Measurements from ENCODE around the gene PLCD3. TPM values are rescaled to one million over a fixed set of nuclear protein-coding genes. Genes with fewer than 3 reads are reported as not detected.

PLCD3 gene
- total and polyA plus RNA-seq, 9 of the 15 experiments (the other 6 are each of a cell fraction or from before 2014, with no cell fraction given) = 0.20 to 22.6 (median 7.5) TPM

DNA sequence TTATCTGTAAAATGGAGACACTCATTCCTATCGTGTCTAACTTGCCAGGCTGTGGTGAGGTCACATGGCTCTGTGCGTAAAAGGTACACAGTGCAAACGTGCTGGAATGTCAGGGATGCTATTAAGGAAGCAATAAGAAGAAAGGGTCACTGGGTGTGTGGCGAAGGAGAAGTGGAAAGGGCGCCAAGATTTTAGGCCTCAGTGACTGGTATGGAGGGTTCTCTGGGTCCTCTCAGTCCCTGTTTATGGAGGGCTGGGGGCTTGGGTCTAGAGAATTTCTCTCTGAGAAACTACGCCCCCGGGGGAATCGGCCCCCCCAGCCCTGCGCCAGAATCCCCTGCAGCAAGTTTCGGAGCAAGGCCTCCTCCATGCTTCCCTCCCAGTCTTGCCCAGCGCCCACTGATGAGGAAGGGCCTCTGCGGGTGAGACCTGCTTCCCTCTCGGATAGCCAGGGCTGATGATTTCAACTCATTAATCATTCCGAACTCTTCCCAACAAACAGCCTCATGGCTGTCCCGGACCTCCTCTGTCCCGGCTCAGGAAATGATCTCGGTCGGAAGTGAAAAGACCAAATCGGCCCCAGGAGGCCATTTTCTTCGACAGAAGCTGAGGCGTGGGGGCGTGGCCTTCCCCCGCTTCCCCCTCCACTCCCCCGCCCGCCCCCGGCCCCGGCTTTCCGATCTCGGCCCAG, 14.7 kb upstream of the PLCD3 start (continued):
- TF ChIP-seq, protein P1, sequence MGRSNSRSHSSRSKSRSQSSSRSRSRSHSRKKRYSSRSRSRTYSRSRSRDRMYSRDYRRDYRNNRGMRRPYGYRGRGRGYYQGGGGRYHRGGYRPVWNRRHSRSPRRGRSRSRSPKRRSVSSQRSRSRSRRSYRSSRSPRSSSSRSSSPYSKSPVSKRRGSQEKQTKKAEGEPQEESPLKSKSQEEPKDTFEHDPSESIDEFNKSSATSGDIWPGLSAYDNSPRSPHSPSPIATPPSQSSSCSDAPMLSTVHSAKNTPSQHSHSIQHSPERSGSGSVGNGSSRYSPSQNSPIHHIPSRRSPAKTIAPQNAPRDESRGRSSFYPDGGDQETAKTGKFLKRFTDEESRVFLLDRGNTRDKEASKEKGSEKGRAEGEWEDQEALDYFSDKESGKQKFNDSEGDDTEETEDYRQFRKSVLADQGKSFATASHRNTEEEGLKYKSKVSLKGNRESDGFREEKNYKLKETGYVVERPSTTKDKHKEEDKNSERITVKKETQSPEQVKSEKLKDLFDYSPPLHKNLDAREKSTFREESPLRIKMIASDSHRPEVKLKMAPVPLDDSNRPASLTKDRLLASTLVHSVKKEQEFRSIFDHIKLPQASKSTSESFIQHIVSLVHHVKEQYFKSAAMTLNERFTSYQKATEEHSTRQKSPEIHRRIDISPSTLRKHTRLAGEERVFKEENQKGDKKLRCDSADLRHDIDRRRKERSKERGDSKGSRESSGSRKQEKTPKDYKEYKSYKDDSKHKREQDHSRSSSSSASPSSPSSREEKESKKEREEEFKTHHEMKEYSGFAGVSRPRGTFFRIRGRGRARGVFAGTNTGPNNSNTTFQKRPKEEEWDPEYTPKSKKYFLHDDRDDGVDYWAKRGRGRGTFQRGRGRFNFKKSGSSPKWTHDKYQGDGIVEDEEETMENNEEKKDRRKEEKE (IDR thresholded peaks at IDR 0.05; ENCODE audit: borderline replicate concordance in 1 of 2, control insufficient read depth in 1 of 2, low read depth in 2 of 2, low read length in 1 of 2) = no peak
- 0 out of 2 replicates have a peak, but pooled peaks have one; percentile 30 for TF ChIP-seq CAMTA2 (CRISPR knock-in tag; conservative IDR thresholded peaks at IDR 0.05)
- peak; percentile 59 for TF ChIP-seq TAF1 (IDR thresholded peaks at IDR 0.05; ENCODE audit: control insufficient read depth, extremely low read depth, insufficient read depth, low read length, severe bottlenecking)
- TF ChIP-seq, protein P2, sequence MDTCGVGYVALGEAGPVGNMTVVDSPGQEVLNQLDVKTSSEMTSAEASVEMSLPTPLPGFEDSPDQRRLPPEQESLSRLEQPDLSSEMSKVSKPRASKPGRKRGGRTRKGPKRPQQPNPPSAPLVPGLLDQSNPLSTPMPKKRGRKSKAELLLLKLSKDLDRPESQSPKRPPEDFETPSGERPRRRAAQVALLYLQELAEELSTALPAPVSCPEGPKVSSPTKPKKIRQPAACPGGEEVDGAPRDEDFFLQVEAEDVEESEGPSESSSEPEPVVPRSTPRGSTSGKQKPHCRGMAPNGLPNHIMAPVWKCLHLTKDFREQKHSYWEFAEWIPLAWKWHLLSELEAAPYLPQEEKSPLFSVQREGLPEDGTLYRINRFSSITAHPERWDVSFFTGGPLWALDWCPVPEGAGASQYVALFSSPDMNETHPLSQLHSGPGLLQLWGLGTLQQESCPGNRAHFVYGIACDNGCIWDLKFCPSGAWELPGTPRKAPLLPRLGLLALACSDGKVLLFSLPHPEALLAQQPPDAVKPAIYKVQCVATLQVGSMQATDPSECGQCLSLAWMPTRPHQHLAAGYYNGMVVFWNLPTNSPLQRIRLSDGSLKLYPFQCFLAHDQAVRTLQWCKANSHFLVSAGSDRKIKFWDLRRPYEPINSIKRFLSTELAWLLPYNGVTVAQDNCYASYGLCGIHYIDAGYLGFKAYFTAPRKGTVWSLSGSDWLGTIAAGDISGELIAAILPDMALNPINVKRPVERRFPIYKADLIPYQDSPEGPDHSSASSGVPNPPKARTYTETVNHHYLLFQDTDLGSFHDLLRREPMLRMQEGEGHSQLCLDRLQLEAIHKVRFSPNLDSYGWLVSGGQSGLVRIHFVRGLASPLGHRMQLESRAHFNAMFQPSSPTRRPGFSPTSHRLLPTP (IDR thresholded peaks at IDR 0.05; ENCODE audit: borderline replicate concordance, extremely low read depth, insufficient read length) = no peak
- no peak for TF ChIP-seq SNIP1 (IDR thresholded peaks at IDR 0.05; ENCODE audit: low read depth)
- TF ChIP-seq ZNF165 (CRISPR knock-in tag; IDR thresholded peaks at IDR 0.05; ENCODE audit: borderline replicate concordance) = peak; percentile 79; the same call in 1 of the 2 replicates
- TF ChIP-seq ILF3 (IDR thresholded peaks at IDR 0.05; ENCODE audit: borderline replicate concordance) = no peak
- no peak for TF ChIP-seq KHSRP (IDR thresholded peaks at IDR 0.05)
- no peak for TF ChIP-seq PHF21A (IDR thresholded peaks at IDR 0.05; ENCODE audit: borderline replicate concordance, low read depth)
- TF ChIP-seq ERF (CRISPR knock-in tag; IDR thresholded peaks at IDR 0.05) = 0 out of 2 replicates have a peak, but pooled peaks have one; percentile 69
- no peak; the same call in 1 of the 2 replicates for TF ChIP-seq JUNB (CRISPR knock-in tag; conservative IDR thresholded peaks at IDR 0.05)
- TF ChIP-seq ZNF316 (IDR thresholded peaks at IDR 0.05) = no peak
- TF ChIP-seq RHOXF2B (CRISPR knock-in tag; conservative IDR thresholded peaks at IDR 0.05) = no peak
- peak in 1 of 2 experiments; percentile 12; a peak in 2 of 4 replicates for TF ChIP-seq TBL1XR1 (IDR thresholded peaks at IDR 0.05; ENCODE audit: low read length in 2 of 2)
- no peak for TF ChIP-seq ZNF239 (CRISPR knock-in tag; IDR thresholded peaks at IDR 0.05)
- no peak for TF ChIP-seq NCOA1 (IDR thresholded peaks at IDR 0.05; ENCODE audit: low read depth)
- peak; percentile 11; the same call in 1 of the 2 replicates for TF ChIP-seq POLR2G (IDR thresholded peaks at IDR 0.05; ENCODE audit: low read depth, low read length)
- TF ChIP-seq STAT5B (CRISPR knock-in tag; IDR thresholded peaks at IDR 0.05) = no peak
- TF ChIP-seq ADNP (tag; IDR thresholded peaks at IDR 0.05) = no peak
- no peak for TF ChIP-seq EHMT2 (IDR thresholded peaks at IDR 0.05)
- TF ChIP-seq JUND (IDR thresholded peaks at IDR 0.05; ENCODE audit: borderline replicate concordance, low read depth, low read length) = peak; percentile 69; the same call in 1 of the 2 replicates
- peak; percentile 49; the same call in 2 of the 3 replicates for TF ChIP-seq JUND (tag; IDR thresholded peaks at IDR 0.05; ENCODE audit: borderline replicate concordance, low read depth, low read length)

Data from K562 (cell line).